GM23248 (cell line): Measurements from ENCODE around the gene DTX1.

Experiments used
- EZH2 ChIP-seq: fragments of 200-600 bp; sonication (generic); IDR thresholded peaks from 2 replicates; pipeline ENCODE4 v1.6.1; 2018; ENCODE audit warnings: antibody characterized with exemption, mild to moderate bottlenecking; ENCODE audit not compliant: insufficient read depth, poor library complexity, severe bottlenecking
- EZH2phosphoT487 ChIP-seq: fragments of 200-600 bp; sonication (generic); IDR thresholded peaks from 2 replicates; pipeline ENCODE4 v1.6.1; 2018; ENCODE audit warnings: antibody characterized with exemption, moderate library complexity, mild to moderate bottlenecking, low read depth; ENCODE audit not compliant: insufficient read depth

DNA sequence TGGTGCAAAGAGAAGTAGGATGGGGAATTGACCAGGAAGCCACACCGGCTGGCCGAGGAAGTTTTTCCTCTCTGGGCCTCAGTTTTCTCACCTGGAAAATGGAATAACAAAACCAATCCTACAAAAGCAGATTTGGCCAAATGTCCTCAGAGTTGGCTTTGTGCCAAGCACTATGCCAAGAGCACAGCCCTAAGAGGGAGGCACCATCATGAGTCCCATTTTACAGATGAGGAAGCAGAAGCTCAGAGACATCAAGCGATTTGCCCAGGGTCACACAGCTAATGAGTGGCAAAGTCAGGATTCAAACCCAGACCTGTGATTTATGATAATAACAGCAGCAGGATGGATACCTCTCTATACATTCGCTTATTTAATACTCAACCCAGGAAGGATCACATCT lies 51.8 kb downstream of the DTX1 start:
- TF ChIP-seq EZH2 (no peak), EZH2phosphoT487 (no peak)
